ENCODE measurements around the gene COL20A1. TPM values are rescaled to one million over a fixed set of nuclear protein-coding genes. Genes with fewer than 3 reads are reported as not detected.
A peak's percentile ranks its signal among the peaks of the same experiment; 100 is the strongest.
"Not testable (repeated sequence)": the region's sequence is repeated elsewhere in the genome, so short reads cannot be mapped to it uniquely, and the experiment has no call there.

The COL20A1 gene
- total RNA-seq, 4 donors from 2014 or later, result not detected

DNA sequence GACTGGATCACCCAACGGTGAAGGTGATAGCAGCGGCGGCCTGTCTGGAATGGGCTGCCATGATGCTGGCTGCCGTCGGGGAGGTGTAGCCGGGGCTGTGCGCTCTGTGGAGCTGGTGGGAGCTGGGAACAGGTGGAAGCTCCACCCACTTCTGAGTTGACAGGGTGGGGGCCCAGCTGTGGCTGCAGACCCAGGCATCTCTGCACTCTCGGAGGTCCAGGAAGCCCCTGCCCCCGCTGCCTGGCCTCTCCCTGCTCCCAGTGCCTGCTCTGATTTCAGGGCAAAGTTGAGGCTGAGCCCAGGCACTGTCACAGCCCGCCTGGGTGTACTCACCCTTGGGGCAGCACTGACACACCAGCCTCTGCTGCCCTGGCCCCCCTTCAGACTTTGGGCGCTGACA, 86.3 kb downstream of the COL20A1 start:
- TF ChIP-seq, protein P1, sequence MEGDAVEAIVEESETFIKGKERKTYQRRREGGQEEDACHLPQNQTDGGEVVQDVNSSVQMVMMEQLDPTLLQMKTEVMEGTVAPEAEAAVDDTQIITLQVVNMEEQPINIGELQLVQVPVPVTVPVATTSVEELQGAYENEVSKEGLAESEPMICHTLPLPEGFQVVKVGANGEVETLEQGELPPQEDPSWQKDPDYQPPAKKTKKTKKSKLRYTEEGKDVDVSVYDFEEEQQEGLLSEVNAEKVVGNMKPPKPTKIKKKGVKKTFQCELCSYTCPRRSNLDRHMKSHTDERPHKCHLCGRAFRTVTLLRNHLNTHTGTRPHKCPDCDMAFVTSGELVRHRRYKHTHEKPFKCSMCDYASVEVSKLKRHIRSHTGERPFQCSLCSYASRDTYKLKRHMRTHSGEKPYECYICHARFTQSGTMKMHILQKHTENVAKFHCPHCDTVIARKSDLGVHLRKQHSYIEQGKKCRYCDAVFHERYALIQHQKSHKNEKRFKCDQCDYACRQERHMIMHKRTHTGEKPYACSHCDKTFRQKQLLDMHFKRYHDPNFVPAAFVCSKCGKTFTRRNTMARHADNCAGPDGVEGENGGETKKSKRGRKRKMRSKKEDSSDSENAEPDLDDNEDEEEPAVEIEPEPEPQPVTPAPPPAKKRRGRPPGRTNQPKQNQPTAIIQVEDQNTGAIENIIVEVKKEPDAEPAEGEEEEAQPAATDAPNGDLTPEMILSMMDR (IDR thresholded peaks at IDR 0.05), result no peak
- ATAC-seq (ENCODE audit: low FRiP score) (no peak), DNase-seq (ENCODE audit: low spot score) (no peak)

GRCh38 chr20:63379872-63380271, 86.9 kb downstream of the COL20A1 start:
- ATAC-seq (ENCODE audit: low FRiP score); DNase-seq (ENCODE audit: low spot score): not testable (repeated sequence)

DNA sequence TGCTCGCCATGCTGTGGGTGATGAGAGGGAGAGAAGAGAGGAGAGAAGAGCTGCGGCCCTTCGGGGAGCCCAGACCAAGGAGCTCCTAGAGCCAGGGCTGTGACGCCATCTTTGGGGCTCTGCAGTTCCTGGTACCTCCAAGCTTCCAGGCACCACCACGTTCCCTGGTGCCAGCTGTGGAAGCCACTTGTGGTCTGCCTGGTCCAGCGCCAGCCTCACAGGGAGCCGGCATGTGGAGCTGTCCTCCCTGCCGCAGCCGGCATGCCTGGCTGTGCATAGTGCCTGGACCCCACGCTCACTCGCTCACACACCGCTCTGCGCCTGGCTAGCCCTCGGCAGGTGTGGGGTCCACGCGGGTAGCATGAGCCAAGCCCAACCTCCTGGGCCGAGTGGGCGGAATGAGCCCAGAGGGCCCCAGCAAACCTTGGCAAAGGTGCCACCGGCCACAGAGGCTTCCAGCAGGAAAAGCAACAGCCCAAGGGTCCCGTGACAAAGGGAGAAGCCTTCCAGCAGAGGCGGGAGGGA, 87.4 kb downstream of the COL20A1 start:
- ATAC-seq (ENCODE audit: low FRiP score) (no peak), DNase-seq (ENCODE audit: low spot score) (no peak)
- TF ChIP-seq, protein P1 (IDR thresholded peaks at IDR 0.05), result no peak

- TF ChIP-seq, protein P1 (IDR thresholded peaks at IDR 0.05), result peak in 1 of 3 donors; percentile 58
- DNase-seq (ENCODE audit: low spot score), result no peak
- no peak for ATAC-seq (ENCODE audit: low FRiP score)
Measured at GRCh38 chr20:63381781-63382431, 88.9 kb downstream of the COL20A1 start.

GRCh38 chr20:63382551-63383300, 89.7 kb downstream of the COL20A1 start:
- no peak for DNase-seq (ENCODE audit: low spot score)
- no peak for ATAC-seq (ENCODE audit: low FRiP score)

DNA sequence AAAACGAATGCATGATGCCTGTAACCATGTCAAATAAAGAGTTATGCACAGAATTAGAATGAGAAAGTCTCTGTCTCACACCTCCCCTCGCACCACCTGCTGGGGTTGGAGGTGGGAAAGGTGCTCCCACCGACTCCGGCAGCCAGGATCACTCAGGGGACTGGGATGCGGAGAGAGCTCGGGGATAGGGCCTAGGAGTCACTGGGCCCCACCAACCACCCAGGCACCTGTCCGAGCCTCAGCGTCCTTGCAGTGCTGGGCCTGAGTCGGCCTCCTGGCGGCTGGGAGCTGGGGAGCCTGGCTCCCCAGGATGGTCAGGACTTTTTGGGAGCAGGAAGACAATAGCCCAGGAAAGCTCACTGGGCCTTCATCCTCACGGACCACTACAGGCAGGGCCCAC, 90.6 kb downstream of the COL20A1 start:
- TF ChIP-seq, protein P1 (IDR thresholded peaks at IDR 0.05), result no peak
- no peak for ATAC-seq (ENCODE audit: low FRiP score)
- DNase-seq (ENCODE audit: low spot score), result no peak

More at GRCh38 chr20:63382551-63383300, 89.7 kb downstream of the COL20A1 start:
- TF ChIP-seq, protein P1 (IDR thresholded peaks at IDR 0.05), result no peak

GRCh38 chr20:63384336-63384735, 91.3 kb downstream of the COL20A1 start:
- no peak for ATAC-seq (ENCODE audit: low FRiP score)
- TF ChIP-seq, protein P1 (IDR thresholded peaks at IDR 0.05), result no peak
- no peak for DNase-seq (ENCODE audit: low spot score)

Small RNAs within 50 kb of the gene (small RNA-seq; reads per million reads assigned to genes)
- gene MIR4326, result 0.39 reads per million
- not detected for gene RNU6-994P

Other genes with a start within 250 kb of the COL20A1 start
- gene YTHDF1, start 77.1 kb upstream of the COL20A1 start, total RNA-seq, result 10 to 100 TPM; 21.2 to 49.6 (median 25.8) TPM
- gene BIRC7, start 57.3 kb upstream of the COL20A1 start, total RNA-seq, result 1 to 10 TPM in 1 of 4 donors, under 1 TPM in 1, not detected in 2; 0.48 to 3.0 TPM
- not detected for gene NKAIN4, start 38.7 kb upstream of the COL20A1 start, total RNA-seq
- gene ARFGAP1, start 20.4 kb upstream of the COL20A1 start, total RNA-seq, result 10 to 100 TPM; 29.2 to 59.7 (median 41.3) TPM
- gene CHRNA4, start 68.2 kb downstream of the COL20A1 start, total RNA-seq, result not detected
- gene KCNQ2, start 179.5 kb downstream of the COL20A1 start, total RNA-seq, result not detected
- 1 to 10 TPM in 3 of 4 donors, not detected in 1; 2.1 to 4.7 (median 2.8) TPM for gene EEF1A2, start 205.9 kb downstream of the COL20A1 start, total RNA-seq
- 100 to 1,000 TPM in 1 of 4 donors, 10 to 100 TPM in 3; 22.2 to 108 (median 75.8) TPM for gene PPDPF, start 227.6 kb downstream of the COL20A1 start, total RNA-seq
- under 1 TPM in 3 of 4 donors, not detected in 1; 0.12 to 0.63 (median 0.28) TPM for gene PTK6, start 244.2 kb downstream of the COL20A1 start, total RNA-seq